ENCODE data around the gene ROCK1. TPM values are rescaled to one million over a fixed set of nuclear protein-coding genes. Genes with fewer than 3 reads are reported as not detected.
A peak's percentile ranks its signal among the peaks of the same experiment; 100 is the strongest.
"Not testable (repeated sequence)": the region's sequence is repeated elsewhere in the genome, so short reads cannot be mapped to it uniquely, and the experiment has no call there.

The ROCK1 gene
- 50.2 TPM for total RNA-seq

DNA sequence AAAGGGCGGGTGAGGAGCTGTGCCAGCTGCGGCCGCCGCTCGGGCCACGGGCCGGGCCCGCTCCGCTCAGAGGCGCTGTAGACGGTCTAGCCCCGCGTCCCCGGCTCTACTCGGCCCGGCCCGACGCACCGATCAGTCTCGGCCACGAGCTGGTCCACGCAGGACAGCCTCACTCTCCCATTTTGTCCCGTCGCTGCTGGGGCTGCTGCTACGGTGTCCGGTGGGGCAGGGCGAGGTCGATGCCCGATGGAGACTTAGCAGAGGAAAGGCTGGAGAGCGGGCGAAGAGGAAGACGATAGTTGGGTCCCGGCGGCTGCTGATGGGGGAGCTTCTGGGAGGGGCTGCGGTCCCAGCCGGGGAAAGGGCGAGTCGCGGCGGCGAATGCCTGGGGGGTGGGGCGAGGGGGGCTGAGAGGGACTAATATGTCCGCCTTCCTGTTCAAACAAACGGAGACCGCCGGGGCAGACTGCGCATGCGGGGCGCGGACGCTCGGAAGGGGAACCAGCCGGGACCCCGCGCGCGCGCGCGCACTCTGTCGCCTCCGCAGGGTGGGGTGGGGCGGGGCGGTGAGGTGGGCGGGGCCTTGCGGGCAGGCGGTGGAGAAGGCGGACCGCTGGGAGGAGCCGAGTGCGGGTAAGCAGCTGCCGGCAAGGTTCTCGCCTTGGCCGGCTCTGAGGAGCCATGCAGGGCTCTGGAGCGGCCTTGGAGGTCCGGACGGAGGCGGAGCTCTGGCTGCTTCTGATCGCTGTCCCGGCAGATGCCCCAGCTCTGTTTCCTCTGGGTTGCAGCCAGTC, at the start of gene ROCK1:
TSS of gene ROCK1 (minus strand) at position 468 of the 794 bp plus-strand sequence. CDS start 903 bp downstream, outside the sequence.
- peak; percentile 98 for DNase-seq (ENCODE audit: low spot score)

GRCh38 chr18:21155443-21155842, 43.8 kb upstream of the ROCK1 start:
- no peak for DNase-seq (ENCODE audit: low spot score)

DNA sequence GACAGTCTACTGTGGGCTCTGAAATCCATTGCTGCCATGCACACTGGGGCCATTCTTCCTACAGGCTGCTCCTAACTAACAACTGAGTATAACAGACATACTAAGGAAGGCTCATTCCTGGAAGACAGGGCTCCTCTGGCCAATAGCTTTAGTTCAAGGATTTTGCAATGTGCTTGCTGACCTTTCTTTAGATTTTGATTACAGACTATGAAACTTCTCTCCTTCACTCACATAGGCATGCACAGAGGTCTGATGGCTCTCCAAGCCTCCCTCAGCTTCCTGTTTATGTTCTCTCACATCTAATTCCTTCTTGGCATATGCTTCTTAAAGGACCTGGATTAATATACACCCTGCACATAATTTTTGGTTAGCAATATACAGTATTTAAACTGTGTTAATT, 34.4 kb upstream of the ROCK1 start:
- DNase-seq (ENCODE audit: low spot score), result no peak

DNA sequence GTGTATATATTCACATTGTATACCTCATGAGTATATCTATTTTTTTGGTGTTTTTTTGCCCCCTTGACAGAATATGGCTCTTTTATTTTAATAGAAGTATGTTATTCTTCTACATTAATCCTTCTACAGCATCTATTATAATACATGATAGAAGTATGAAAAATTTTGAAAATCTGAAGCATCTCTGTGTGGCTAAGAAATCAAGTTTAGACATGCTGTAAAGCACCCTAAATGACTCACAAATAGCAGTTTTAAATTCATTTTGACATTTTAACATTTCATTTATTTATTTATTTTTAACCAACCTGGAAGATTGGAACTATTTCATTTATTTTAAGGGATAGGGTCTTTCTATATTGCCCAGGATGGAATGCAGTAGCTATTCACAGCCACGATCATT, 33.8 kb upstream of the ROCK1 start:
- DNase-seq (ENCODE audit: low spot score), result no peak

GRCh38 chr18:21141668-21142422, 30.2 kb upstream of the ROCK1 start:
- no peak for DNase-seq (ENCODE audit: low spot score)

- not testable (repeated sequence) for DNase-seq (ENCODE audit: low spot score)
These were observed 26.3 kb upstream of the ROCK1 start for GRCh38 chr18:21137719-21138488.

DNA sequence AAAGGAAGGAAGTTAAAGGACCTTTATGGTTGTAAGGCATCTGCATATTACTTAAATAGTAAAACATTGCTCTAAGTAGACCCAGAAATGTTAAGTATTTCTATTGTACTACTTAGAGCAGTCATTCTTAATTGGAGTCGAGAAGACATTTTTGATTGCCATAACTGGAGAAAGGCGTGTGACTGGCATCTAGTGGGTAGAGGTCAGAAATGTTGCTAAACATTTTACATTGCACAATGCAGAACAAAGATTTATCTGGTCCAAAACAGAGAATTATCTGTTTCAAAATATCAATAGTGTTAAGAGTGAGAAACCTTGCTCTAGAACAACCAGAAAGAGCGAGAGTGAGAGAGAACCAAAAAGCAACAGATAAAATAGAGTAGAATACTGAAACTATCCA, 23.3 kb upstream of the ROCK1 start:
- DNase-seq (ENCODE audit: low spot score), result no peak

DNA sequence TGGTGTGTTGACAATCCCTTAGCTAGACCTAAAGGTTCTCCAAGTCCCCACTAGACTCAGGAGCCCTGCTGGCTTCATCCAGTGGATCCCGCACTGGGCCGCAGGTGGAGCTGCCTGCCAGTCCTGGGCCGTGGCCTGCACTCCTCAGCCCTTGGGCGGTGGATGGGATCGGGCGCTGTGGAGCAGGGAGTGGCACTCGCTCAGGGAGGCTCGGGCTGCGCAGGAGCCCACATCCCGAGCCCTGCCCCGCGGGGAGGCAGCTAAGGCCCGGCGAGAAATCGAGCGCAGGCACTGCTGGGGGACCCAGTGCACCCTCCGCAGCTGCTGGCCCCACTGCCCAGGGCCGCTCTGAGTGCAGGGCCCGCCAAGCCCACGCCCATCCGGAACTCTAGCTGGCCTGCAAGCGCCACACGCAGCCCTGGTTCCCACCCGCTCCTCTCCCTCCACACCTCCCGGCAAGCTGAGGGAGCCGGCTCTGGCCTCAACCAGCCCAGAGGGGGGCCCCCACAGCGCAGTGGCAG, 20.8 kb upstream of the ROCK1 start:
- DNase-seq (ENCODE audit: low spot score), result no peak

GRCh38 chr18:21131698-21132227, 20.1 kb upstream of the ROCK1 start:
- no peak for DNase-seq (ENCODE audit: low spot score)

- no peak for DNase-seq (ENCODE audit: low spot score)
These were observed 18.1 kb upstream of the ROCK1 start for GRCh38 chr18:21129566-21130216.

GRCh38 chr18:21123290-21123926, 11.8 kb upstream of the ROCK1 start:
- DNase-seq (ENCODE audit: low spot score), result no peak

DNA sequence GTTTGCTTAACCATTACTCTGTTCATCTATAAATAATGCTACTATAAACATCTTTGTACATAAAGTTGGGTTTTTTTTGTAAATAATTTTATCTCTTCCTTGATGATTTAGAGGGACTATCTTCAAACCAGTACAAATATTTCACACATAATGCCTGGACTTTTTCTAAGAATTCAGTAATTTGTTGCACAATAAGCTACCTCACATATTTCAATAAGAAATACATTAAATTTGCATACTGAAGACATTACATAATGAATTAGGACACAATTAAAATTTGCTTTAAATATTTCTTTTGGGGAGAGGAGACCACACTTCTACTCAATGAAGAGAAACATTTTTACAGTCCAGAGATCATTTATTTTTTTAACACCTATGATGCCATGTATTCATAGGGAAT, 7.2 kb upstream of the ROCK1 start:
- DNase-seq (ENCODE audit: low spot score), result no peak

DNA sequence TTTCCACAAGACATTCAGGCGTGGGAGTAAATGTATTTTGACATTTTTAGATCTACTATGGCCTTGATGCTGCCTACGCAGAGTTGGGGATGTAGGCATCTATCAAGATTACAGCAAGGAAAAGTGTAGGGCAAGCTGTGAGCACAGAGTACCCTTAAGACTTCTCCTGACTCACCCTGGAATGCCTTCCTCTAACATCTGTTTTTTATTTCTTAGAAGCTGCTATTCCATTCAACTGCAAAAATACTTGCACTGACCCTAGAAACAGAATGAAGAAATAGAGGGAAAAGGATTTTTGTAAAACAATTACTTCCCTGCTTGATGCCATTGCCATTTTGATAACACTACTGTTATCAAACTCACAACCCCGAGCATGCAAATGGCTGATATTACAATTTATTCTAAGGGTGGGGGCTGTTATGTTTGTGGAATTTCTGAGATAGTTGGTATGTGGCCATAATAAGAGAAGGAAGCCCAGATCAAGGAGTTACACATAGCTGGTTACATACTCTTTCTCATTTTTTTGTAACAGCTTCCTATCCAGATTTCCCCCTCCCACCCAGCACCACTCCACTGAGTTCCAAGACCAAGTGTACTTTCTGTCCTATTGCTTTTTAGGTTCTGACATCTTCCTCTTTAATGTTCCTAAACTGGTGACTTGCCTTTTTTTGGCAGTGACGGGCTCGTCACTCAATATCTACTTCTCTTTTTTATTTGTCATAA, 6.0 kb upstream of the ROCK1 start:
- no peak for DNase-seq (ENCODE audit: low spot score)

- DNase-seq (ENCODE audit: low spot score), result no peak
These were observed 4.2 kb upstream of the ROCK1 start for GRCh38 chr18:21115519-21116411.

DNA sequence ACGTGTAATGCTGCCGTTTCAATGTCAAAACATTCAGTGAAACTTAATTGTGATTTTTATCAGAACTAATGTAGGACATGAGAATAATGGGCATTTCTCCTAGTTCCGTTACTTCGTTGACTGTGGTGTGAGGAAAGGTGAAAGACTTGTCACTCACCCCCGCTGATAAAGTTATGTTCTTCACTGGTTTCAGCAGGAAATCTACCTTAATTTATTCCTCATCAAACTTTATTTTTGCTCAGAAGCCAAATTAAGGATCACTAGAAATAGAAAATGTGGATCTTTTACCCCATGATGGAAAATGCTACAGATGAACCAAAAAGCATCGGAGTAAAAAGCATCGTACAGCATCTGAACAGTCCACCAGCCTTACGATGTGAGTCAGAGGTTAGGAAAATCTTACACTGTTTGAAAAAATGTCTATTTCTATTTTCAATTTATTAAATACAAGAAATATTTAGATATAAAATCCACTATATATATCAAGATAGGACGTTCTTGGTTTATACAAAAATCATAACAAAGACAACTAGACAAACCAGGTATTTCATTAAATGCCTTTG, 1.0 kb upstream of the ROCK1 start:
- no peak for DNase-seq (ENCODE audit: low spot score)

- DNase-seq (ENCODE audit: low spot score), result no peak
These were observed 494 bp upstream of the ROCK1 start for GRCh38 chr18:21112140-21112473.

DNA sequence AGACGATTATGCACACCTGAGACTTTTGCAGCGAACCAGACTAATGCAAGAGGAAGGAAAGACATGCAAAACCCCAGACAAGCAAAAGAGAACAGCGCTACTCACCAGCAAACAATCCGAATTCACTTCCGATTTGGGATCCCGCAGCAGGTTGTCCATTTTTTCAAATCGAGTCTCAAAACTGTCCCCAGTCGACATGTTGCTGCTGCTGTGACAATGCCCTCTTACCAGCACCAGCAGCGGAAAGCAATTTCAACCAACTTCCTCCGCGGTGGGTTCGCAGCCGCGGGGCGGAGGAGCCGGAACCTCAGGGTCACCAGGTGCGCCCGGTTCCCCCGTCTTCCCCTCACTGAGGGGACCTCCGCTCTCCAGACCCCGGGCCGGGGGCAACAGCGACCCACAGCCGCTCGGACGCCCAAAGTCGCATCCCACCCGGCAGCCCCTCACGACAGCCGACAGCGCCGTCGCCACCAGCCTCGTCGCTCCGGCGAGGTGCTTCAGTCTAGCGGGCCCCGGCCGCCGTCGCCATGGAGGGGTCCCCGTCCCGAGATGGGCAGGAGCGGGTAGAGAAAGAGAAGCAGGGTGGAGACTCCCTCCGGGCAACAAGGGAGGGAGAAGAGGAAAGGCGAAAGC, 784 bp downstream of the ROCK1 start:
- peak; percentile 36 for DNase-seq (ENCODE audit: low spot score)

- no peak for DNase-seq (ENCODE audit: low spot score)
These were observed 1.5 kb downstream of the ROCK1 start for GRCh38 chr18:21109936-21110712.

All from mucosa of gallbladder (tissue), 1 donor.